Lung (tissue), 12 donors: Measurements from ENCODE around the gene TMEM8B. TPM values are rescaled to one million over a fixed set of nuclear protein-coding genes. Genes with fewer than 3 reads are reported as not detected.

Experiments used
- ATAC-seq: fragments of 200-7000 bp; cut with Tn5 transposase; one replicate; pipeline ENCODE4 v1.9.1; 2020; ENCODE audit warnings: moderate number of reproducible peaks; ENCODE audit not compliant: insufficient read depth, low FRiP score
- DNase-seq, 3 donors: peaks; one replicate each; pipeline ENCODE4 v3.0.0-alpha.2; 2013 to 2017
- H3K27ac ChIP-seq, 2 donors: one replicate each; pipeline ENCODE4 v1.5.1; 2013; ENCODE audit warnings: mild to moderate bottlenecking in 2 of 2, moderate library complexity in 2 of 2, control low read depth in 1 of 2, inconsistent platforms in 1 of 2, low read depth in 1 of 2, low read length in 1 of 2
- H3K27me3 ChIP-seq, 3 donors: one replicate each; pipeline ENCODE4 v1.5.1; 2013; ENCODE audit warnings: low read length in 2 of 3; ENCODE audit not compliant: control insufficient read depth in 3 of 3, insufficient read depth in 3 of 3
- H3K36me3 ChIP-seq, 4 donors: one replicate each; pipeline ENCODE4 v1.5.1; 2013; ENCODE audit warnings: low read length in 4 of 4, mild to moderate bottlenecking in 1 of 4, moderate library complexity in 1 of 4; ENCODE audit not compliant: control insufficient read depth in 4 of 4, insufficient read depth in 4 of 4
- H3K4me1 ChIP-seq, 5 donors: one replicate each; pipeline ENCODE4 v1.5.1; 2013; ENCODE audit warnings: low read length in 5 of 5, mild to moderate bottlenecking in 2 of 5, moderate library complexity in 1 of 5; ENCODE audit not compliant: control insufficient read depth in 5 of 5, insufficient read depth in 5 of 5
- H3K4me3 ChIP-seq: one replicate; pipeline ENCODE4 v1.5.1; 2013; ENCODE audit warnings: mild to moderate bottlenecking, control low read depth, moderate library complexity
- H3K9ac ChIP-seq, 2 donors: one replicate each; pipeline ENCODE4 v1.5.1; 2013; ENCODE audit warnings: low read length in 2 of 2, control low read depth in 1 of 2; ENCODE audit not compliant: insufficient read depth in 1 of 2
- H3K9me3 ChIP-seq, 4 donors: one replicate each; pipeline ENCODE4 v1.5.1; 2013; ENCODE audit warnings: low read length in 3 of 4, mild to moderate bottlenecking in 1 of 4, moderate library complexity in 1 of 4; ENCODE audit not compliant: control insufficient read depth in 4 of 4, insufficient read depth in 3 of 4
- CTCF ChIP-seq: IDR thresholded peaks from 2 replicates; pipeline ENCODE4 v1.5.1; 2012; ENCODE audit warnings: mild to moderate bottlenecking; ENCODE audit errors: control extremely low read depth, extremely low read depth
- whole genome bisulfite sequencing, 2 donors: extraction: QIAGEN DNeasy Blood & Tissue Kit; methylation state at CpG; one replicate each; pipeline ENCODE4 v1.1.7; 2013; 5-methylcytosine and 5-hydroxymethylcytosine counted together
- polyA plus RNA-seq, 2 donors: library from polyadenylated mRNA; stranded (reverse); fragments of 200-250 nt; gene quantifications; one replicate each; pipeline ENCODE4 v1.2.1, GENCODE V29; 2013
- total RNA-seq, 2 donors: library from RNA; depleted of rRNA in 1 of 2; stranded (reverse); fragments of >200 nt in 1 of 2; gene quantifications; one replicate each; pipeline ENCODE4 v1.2.1, GENCODE V29; 2014 to 2021
- donor health status: control.
- donor health status: control.
- donor health status: Bipolar disorder and iron deficiency.
- donor health status: healthy.
- donor health status: DM: yes; HTN: yes; CAD: no.

TMEM8B gene
- total and polyA plus RNA-seq, 4 donors: 6.3 to 13.1 (median 9.1) TPM

- Histone ChIP-seq H3K27ac (no peak overlapping the region), H3K9ac (no peak overlapping the region), H3K9me3 (no peaks in the 10 kb centered on the region), H3K4me3 (no peak overlapping the region), H3K36me3 (no peaks in the 10 kb centered on the region), H3K4me1 (peaks cover 0 to 4% (median under 1%) of the 10 kb centered on the region in 5 donors), H3K27me3 (no peaks in the 10 kb centered on the region)
- whole genome bisulfite sequencing, 2 donors: 73 to 87% methylated on average over 2 of the region's 2 CpGs
- TF ChIP-seq CTCF: no peak
- no peak for ATAC-seq
- no peak for DNase-seq
These were observed 70.0 kb downstream of the TMEM8B start for GRCh38 chr9:35899021-35899420.

- DNase-seq (peak in 2 of 3 donors; percentile 73 to 76), ATAC-seq (no peak)
- Histone ChIP-seq H3K9me3 (no peaks in the 10 kb centered on the region), H3K9ac (no peak overlapping the region), H3K27me3 (no peaks in the 10 kb centered on the region), H3K4me1 (peaks cover 0 to 34% (median 31%) of the 10 kb centered on the region in 5 donors), H3K36me3 (no peaks in the 10 kb centered on the region), H3K4me3 (no peak overlapping the region), H3K27ac (no peak overlapping the region)
- 28 to 39% methylated on average over 3 of the region's 3 CpGs for WGBS, 2 donors
- peak; percentile 59 for TF ChIP-seq CTCF
These were observed 74.0 kb downstream of the TMEM8B start for GRCh38 chr9:35903049-35903448.

GRCh38 chr9:35904338-35904737, 75.3 kb downstream of the TMEM8B start:
- Histone ChIP-seq H3K4me3 (no peak overlapping the region), H3K9me3 (no peaks in the 10 kb centered on the region), H3K4me1 (peaks cover 0 to 44% (median 41%) of the 10 kb centered on the region in 5 donors), H3K27me3 (no peaks in the 10 kb centered on the region), H3K9ac (no peak overlapping the region), H3K27ac (peak overlapping the region in 1 of 2 donors; percentile 99), H3K36me3 (no peaks in the 10 kb centered on the region)
- no peak for TF ChIP-seq CTCF
- 59 to 67% methylated on average over 8 of the region's 8 CpGs for WGBS, 2 donors
- ATAC-seq (no peak), DNase-seq (no peak)
